K562 (cell line): ENCODE data around the gene TARS2. TPM values are rescaled to one million over a fixed set of nuclear protein-coding genes. Genes with fewer than 3 reads are reported as not detected.

Experiments used
- AFF4 ChIP-seq: sonication (generic); formaldehyde crosslinking; IDR thresholded peaks from 2 replicates; pipeline ENCODE4 v1.8.0; 2023; ENCODE audit warnings: mild to moderate bottlenecking, missing genetic modification reagents
- CHD1 ChIP-seq: fragments of 200-600 bp; sonication (generic); IDR thresholded peaks from one replicate; pipeline ENCODE4 v1.6.1; 2012; ENCODE audit warnings: mild to moderate bottlenecking, moderate library complexity, low read length, inconsistent platforms
- GTF2B ChIP-seq: IDR thresholded peaks from 2 replicates; pipeline ENCODE4 v1.6.1; 2011; ENCODE audit not compliant: insufficient read length; ENCODE audit errors: extremely low read depth
- MAZ ChIP-seq, 2 experiments: fragments of 450-650 bp in 1 of 2; sonication (generic) in 1 of 2; formaldehyde crosslinking; IDR thresholded peaks in 1 of 2; conservative IDR thresholded peaks in 1 of 2; 2 replicates each; pipeline versions ENCODE4 v1.4.0 to v1.5.0; 2020; ENCODE audit warnings: mild to moderate bottlenecking in 1 of 2, missing genetic modification reagents in 1 of 2
- NR2C2 ChIP-seq, 2 experiments: fragments of 200-800 bp in 1 of 2; sonication (Bioruptor generic) in 1 of 2; sonication (generic) in 1 of 2; formaldehyde crosslinking in 1 of 2; IDR thresholded peaks; 2 replicates each; pipeline versions ENCODE4 v1.6.1 to v1.8.0; 2016 to 2022; ENCODE audit warnings: mild to moderate bottlenecking in 1 of 2, missing compliant biosample characterization in 1 of 2, missing genetic modification characterization in 1 of 2, missing genetic modification reagents in 1 of 2
- SMARCA5 ChIP-seq: fragments of 450-650 bp; IDR thresholded peaks from 2 replicates; pipeline ENCODE4 v1.6.1; 2016
- ZBTB40 ChIP-seq, 2 experiments: fragments of 450-650 bp in 1 of 2; sonication (generic) in 1 of 2; formaldehyde crosslinking in 1 of 2; IDR thresholded peaks; 2 replicates each; pipeline versions ENCODE4 v1.7.1 to v1.9.0; 2016 to 2022; ENCODE audit warnings: inconsistent platforms in 1 of 2, mild to moderate bottlenecking in 1 of 2, missing genetic modification reagents in 1 of 2
- ZC3H4 ChIP-seq: sonication (generic); formaldehyde crosslinking; IDR thresholded peaks from 2 replicates; pipeline ENCODE4 v1.9.0; 2021; ENCODE audit warnings: missing genetic modification reagents, borderline replicate concordance
- polyA plus RNA-seq, 8 experiments: library from polyadenylated mRNA; depleted of rRNA in 4 of 8; stranded (reverse) in 5 of 8; unstranded in 3 of 8; fragments of >200 nt; fragmentation: Nextera tagmentation in 2 of 8; fragmentation: Illumina TruSeq in 1 of 8; extraction: Ambion mirVana in 2 of 8; extraction: Trizol in 1 of 8; gene quantifications; 2 replicates each; pipeline versions ENCODE4 v1.2.1 to v1.2.3, GENCODE V29; 2011 to 2014; ENCODE audit warnings: inconsistent platforms in 1 of 8, missing spikeins in 1 of 8
- total RNA-seq, 7 experiments: library from RNA; depleted of rRNA in 6 of 7; stranded (reverse); fragments of >200 nt in 6 of 7; fragmentation: Illumina TruSeq in 2 of 7; extraction: Trizol in 2 of 7; gene quantifications; 2 replicates each; pipeline versions ENCODE4 v1.2.1 to v1.2.3, GENCODE V29; 2011 to 2021; ENCODE audit warnings: low replicate concordance in 1 of 7

Gene TARS2
- total and polyA plus RNA-seq, 9 of the 15 experiments (the other 6 are each of a cell fraction or from before 2014, with no cell fraction given): 17.0 to 64.2 (median 39.4) TPM

GRCh38 chr1:150549496-150550221, 62.4 kb downstream of the TARS2 start (continued):
- TF ChIP-seq ZC3H4 (CRISPR knock-in tag): peak; percentile 28; the same call in 1 of the 2 replicates
- TF ChIP-seq AFF4 (CRISPR knock-in tag): 0 out of 2 replicates have a peak, but pooled peaks have one; percentile 1
- no peak for TF ChIP-seq GTF2B
- peak; percentile 37; the same call in 1 of the 2 replicates for TF ChIP-seq ZBTB40 (IDR thresholded peaks at IDR 0.05)
- TF ChIP-seq ZBTB40 (CRISPR knock-in tag; IDR thresholded peaks at IDR 0.05): no peak
- peak; percentile 57 for TF ChIP-seq CHD1
- no peak for TF ChIP-seq MAZ (CRISPR knock-in tag; conservative IDR thresholded peaks at IDR 0.05 in 1 of 2, IDR thresholded peaks at IDR 0.05 in 1 of 2)
- TF ChIP-seq SMARCA5: no peak
- no peak; the same call in 1 of the 2 replicates for TF ChIP-seq NR2C2 (CRISPR knock-in tag; IDR thresholded peaks at IDR 0.05)
- peak; percentile 67; the same call in 1 of the 2 replicates for TF ChIP-seq NR2C2 (tag; IDR thresholded peaks at IDR 0.05)
